ENCODE data around the gene ZNF205. TPM values are rescaled to one million over a fixed set of nuclear protein-coding genes. Genes with fewer than 3 reads are reported as not detected.

The ZNF205 gene
- total and polyA plus RNA-seq, 2 of the 13 experiments (the other 11 are each of a cell fraction or from before 2014, with no cell fraction given): 5.8 to 10.2 TPM

DNA sequence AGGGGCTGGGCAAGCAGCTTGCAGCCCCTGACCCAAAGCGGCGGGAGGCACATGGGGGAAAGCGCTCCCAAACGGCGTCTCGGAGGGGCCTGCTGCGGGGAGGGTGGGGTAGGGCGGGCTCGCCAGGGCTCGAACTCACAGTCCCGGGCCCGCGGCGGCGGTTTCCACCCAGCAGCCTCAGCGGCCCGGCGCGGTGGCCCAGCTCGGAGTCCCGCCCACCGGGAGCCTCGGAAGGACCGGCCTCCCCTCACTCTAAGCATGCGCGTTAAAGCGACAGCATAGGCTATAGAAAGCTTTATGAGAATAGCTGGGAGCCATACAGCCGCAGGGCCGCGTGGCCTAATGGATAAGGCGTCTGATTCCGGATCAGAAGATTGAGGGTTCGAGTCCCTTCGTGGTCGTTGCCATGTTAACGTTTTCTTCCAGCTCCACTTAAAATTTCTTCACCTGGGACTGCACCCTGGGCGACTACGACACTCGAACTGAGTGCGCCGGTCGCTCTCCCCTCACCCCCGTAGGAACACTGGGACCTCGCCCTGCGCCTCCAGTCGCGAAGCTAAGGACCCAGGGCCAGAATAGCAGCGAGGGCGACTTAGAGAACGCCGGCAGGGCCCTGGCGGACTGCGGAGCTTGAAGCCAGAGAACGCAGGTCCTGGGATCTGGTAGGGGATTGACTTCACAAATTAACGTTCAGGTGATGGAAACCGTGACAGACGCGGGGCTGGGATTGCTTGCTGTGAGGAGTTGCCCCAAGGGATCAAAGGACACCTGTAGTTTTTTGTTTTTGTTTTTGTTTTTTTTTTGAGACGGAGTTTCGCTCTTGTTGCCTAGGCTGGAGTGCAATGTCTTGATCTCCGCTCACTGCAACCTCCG is 38.2 kb downstream of the ZNF205 start (continued):
- TF ChIP-seq, protein P1, sequence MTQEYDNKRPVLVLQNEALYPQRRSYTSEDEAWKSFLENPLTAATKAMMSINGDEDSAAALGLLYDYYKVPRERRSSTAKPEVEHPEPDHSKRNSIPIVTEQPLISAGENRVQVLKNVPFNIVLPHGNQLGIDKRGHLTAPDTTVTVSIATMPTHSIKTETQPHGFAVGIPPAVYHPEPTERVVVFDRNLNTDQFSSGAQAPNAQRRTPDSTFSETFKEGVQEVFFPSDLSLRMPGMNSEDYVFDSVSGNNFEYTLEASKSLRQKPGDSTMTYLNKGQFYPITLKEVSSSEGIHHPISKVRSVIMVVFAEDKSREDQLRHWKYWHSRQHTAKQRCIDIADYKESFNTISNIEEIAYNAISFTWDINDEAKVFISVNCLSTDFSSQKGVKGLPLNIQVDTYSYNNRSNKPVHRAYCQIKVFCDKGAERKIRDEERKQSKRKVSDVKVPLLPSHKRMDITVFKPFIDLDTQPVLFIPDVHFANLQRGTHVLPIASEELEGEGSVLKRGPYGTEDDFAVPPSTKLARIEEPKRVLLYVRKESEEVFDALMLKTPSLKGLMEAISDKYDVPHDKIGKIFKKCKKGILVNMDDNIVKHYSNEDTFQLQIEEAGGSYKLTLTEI (CRISPR knock-in tag; conservative IDR thresholded peaks at IDR 0.05): no peak
- peak; percentile 92 for TF ChIP-seq MIXL1 (CRISPR knock-in tag; IDR thresholded peaks at IDR 0.05)
- 0 out of 2 replicates have a peak, but pooled peaks have one; percentile 23 for TF ChIP-seq RBAK (CRISPR knock-in tag; IDR thresholded peaks at IDR 0.05)
- TF ChIP-seq MZF1 (CRISPR knock-in tag; IDR thresholded peaks at IDR 0.05; ENCODE audit: borderline replicate concordance): peak; percentile 31; the same call in 1 of the 2 replicates
- 0 out of 2 replicates have a peak, but pooled peaks have one; percentile 19 for TF ChIP-seq ZBTB42 (CRISPR knock-in tag; IDR thresholded peaks at IDR 0.05)
- 0 out of 2 replicates have a peak, but pooled peaks have one; percentile 18 for TF ChIP-seq GATAD1 (CRISPR knock-in tag; IDR thresholded peaks at IDR 0.05)
- no peak for TF ChIP-seq ZNF549 (CRISPR knock-in tag; IDR thresholded peaks at IDR 0.05)
- TF ChIP-seq, protein P2, sequence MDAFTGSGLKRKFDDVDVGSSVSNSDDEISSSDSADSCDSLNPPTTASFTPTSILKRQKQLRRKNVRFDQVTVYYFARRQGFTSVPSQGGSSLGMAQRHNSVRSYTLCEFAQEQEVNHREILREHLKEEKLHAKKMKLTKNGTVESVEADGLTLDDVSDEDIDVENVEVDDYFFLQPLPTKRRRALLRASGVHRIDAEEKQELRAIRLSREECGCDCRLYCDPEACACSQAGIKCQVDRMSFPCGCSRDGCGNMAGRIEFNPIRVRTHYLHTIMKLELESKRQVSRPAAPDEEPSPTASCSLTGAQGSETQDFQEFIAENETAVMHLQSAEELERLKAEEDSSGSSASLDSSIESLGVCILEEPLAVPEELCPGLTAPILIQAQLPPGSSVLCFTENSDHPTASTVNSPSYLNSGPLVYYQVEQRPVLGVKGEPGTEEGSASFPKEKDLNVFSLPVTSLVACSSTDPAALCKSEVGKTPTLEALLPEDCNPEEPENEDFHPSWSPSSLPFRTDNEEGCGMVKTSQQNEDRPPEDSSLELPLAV (CRISPR knock-in tag; conservative IDR thresholded peaks at IDR 0.05; ENCODE audit: low read depth): no peak
- TF ChIP-seq, protein P3, sequence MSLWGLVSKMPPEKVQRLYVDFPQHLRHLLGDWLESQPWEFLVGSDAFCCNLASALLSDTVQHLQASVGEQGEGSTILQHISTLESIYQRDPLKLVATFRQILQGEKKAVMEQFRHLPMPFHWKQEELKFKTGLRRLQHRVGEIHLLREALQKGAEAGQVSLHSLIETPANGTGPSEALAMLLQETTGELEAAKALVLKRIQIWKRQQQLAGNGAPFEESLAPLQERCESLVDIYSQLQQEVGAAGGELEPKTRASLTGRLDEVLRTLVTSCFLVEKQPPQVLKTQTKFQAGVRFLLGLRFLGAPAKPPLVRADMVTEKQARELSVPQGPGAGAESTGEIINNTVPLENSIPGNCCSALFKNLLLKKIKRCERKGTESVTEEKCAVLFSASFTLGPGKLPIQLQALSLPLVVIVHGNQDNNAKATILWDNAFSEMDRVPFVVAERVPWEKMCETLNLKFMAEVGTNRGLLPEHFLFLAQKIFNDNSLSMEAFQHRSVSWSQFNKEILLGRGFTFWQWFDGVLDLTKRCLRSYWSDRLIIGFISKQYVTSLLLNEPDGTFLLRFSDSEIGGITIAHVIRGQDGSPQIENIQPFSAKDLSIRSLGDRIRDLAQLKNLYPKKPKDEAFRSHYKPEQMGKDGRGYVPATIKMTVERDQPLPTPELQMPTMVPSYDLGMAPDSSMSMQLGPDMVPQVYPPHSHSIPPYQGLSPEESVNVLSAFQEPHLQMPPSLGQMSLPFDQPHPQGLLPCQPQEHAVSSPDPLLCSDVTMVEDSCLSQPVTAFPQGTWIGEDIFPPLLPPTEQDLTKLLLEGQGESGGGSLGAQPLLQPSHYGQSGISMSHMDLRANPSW (CRISPR knock-in tag; IDR thresholded peaks at IDR 0.05; ENCODE audit: borderline replicate concordance): peak; percentile 74; the same call in 1 of the 2 replicates
- 0 out of 2 replicates have a peak, but pooled peaks have one; percentile 35 for TF ChIP-seq SNAPC2 (CRISPR knock-in tag; IDR thresholded peaks at IDR 0.05)
- peak; percentile 76 for TF ChIP-seq SP5 (CRISPR knock-in tag; IDR thresholded peaks at IDR 0.05; ENCODE audit: borderline replicate concordance, low read depth)
- TF ChIP-seq NCOA2 (CRISPR knock-in tag; IDR thresholded peaks at IDR 0.05): peak; percentile 54; the same call in 1 of the 2 replicates
- TF ChIP-seq KAT7 (CRISPR knock-in tag; IDR thresholded peaks at IDR 0.05; ENCODE audit: borderline replicate concordance): peak; percentile 68; the same call in 1 of the 2 replicates
- TF ChIP-seq FOSL2 (CRISPR knock-in tag; IDR thresholded peaks at IDR 0.05): peak; percentile 40
- TF ChIP-seq SP1 (IDR thresholded peaks at IDR 0.05): no peak
- TF ChIP-seq SP1 (CRISPR knock-in tag; IDR thresholded peaks at IDR 0.05): peak; percentile 69
- no peak for TF ChIP-seq NONO (IDR thresholded peaks at IDR 0.05)
- TF ChIP-seq NONO (CRISPR knock-in tag; conservative IDR thresholded peaks at IDR 0.05): peak; percentile 73
- TF ChIP-seq, protein P4, sequence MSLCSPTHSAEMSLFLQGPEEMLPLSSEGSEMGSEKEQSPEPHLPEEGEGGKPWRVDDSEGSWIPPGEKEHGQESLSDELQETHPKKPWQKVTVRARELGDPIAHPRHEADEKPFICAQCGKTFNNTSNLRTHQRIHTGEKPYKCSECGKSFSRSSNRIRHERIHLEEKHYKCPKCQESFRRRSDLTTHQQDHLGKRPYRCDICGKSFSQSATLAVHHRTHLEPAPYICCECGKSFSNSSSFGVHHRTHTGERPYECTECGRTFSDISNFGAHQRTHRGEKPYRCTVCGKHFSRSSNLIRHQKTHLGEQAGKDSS (CRISPR knock-in tag; IDR thresholded peaks at IDR 0.05; ENCODE audit: borderline replicate concordance, low read depth): peak; percentile 61; the same call in 1 of the 2 replicates
- TF ChIP-seq, protein P5, sequence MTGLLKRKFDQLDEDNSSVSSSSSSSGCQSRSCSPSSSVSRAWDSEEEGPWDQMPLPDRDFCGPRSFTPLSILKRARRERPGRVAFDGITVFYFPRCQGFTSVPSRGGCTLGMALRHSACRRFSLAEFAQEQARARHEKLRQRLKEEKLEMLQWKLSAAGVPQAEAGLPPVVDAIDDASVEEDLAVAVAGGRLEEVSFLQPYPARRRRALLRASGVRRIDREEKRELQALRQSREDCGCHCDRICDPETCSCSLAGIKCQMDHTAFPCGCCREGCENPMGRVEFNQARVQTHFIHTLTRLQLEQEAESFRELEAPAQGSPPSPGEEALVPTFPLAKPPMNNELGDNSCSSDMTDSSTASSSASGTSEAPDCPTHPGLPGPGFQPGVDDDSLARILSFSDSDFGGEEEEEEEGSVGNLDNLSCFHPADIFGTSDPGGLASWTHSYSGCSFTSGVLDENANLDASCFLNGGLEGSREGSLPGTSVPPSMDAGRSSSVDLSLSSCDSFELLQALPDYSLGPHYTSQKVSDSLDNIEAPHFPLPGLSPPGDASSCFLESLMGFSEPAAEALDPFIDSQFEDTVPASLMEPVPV (CRISPR knock-in tag; IDR thresholded peaks at IDR 0.05): 0 out of 2 replicates have a peak, but pooled peaks have one; percentile 53
- peak; percentile 84; the same call in 1 of the 2 replicates for TF ChIP-seq ZNF350 (CRISPR knock-in tag; IDR thresholded peaks at IDR 0.05; ENCODE audit: borderline replicate concordance, low read depth)

Data from HepG2 (cell line).